Measurements from ENCODE around the gene THADA. TPM values are rescaled to one million over a fixed set of nuclear protein-coding genes. Genes with fewer than 3 reads are reported as not detected.
"Not testable (repeated sequence)": the region's sequence is repeated elsewhere in the genome, so short reads cannot be mapped to it uniquely, and the experiment has no call there.

Gene THADA
- total RNA-seq, 1 donor from 2014 or later, result 51.4 TPM

GRCh38 chr2:43302182-43302960 lies 293.5 kb downstream of the THADA start:
- no peaks in the 10 kb centered on the region for H3K4me1 Mint-ChIP-seq
- H3K4me3 Mint-ChIP-seq, result no peak overlapping the region
- no peak for ATAC-seq (ENCODE audit: low read depth)
- intact Hi-C loops (cut with micrococcal nuclease), result no loop called here
- H3K9me3 Mint-ChIP-seq, result no peaks in the 10 kb centered on the region
- DNase-seq, result no peak
- H3K27me3 Mint-ChIP-seq, result no peaks in the 10 kb centered on the region
- POLR2A ChIA-PET, result no interaction called here
- no peak for TF ChIP-seq CTCF (IDR thresholded peaks at IDR 0.05)
- CTCF ChIA-PET, result no interaction called here
- peaks cover 27% of the 10 kb centered on the region for H3K36me3 Mint-ChIP-seq (ENCODE audit: low read depth)
- H3K27ac Mint-ChIP-seq, result no peak overlapping the region

DNA sequence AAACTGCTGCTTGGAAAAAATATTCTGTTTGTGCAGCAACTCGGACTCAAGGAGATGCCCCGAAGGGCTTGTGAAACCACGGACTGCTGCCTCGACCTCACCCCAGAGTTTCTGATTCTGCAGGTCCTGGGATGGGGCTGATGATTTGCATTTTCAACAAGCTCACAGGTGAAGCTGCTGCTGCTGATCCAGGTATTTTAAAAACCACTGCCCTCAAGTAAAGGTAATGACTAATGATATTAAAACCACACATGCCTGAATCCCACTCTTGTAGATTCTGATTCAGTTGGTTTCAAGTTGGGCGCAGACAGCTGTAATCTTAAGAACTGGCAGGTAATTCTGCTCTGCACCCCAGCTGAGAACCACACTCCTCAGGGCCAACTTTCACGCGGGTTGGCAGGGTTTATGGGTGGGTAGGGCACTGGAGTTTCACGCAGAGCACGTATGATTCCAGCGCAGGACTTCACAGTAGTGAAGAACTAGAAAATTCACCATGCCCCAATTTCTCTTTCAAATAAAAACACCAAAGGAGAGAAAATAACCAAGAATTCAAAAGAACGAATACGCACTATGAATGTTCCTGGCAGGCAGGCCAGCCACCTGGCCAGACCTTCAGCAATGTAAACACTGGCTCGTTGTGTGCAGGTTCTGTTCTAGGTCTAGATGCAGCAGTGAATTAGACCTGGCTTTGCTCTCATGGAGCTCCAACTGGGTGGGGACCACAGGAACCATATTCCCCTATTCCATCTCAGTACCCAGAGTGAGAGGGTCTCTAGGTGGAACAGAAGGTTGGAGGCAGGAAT lies 294.9 kb downstream of the THADA start:
- H3K4me3 Mint-ChIP-seq, result no peak overlapping the region
- ChIA-PET POLR2A (no interaction called here), CTCF (no interaction called here)
- intact Hi-C loops (cut with micrococcal nuclease), result no loop called here
- H3K4me1 Mint-ChIP-seq, result no peaks in the 10 kb centered on the region
- peaks cover 18% of the 10 kb centered on the region for H3K36me3 Mint-ChIP-seq (ENCODE audit: low read depth)
- no peak for DNase-seq
- no peak for TF ChIP-seq CTCF (IDR thresholded peaks at IDR 0.05)
- no peak overlapping the region for H3K27ac Mint-ChIP-seq
- H3K9me3 Mint-ChIP-seq, result no peaks in the 10 kb centered on the region
- no peaks in the 10 kb centered on the region for H3K27me3 Mint-ChIP-seq
- no peak for ATAC-seq (ENCODE audit: low read depth)

GRCh38 chr2:43300222-43300621 lies 295.6 kb downstream of the THADA start:
- ATAC-seq (ENCODE audit: low read depth), result no peak
- intact Hi-C loops (cut with micrococcal nuclease), result no loop called here
- Mint-ChIP-seq H3K36me3 (ENCODE audit: low read depth) (peaks cover 18% of the 10 kb centered on the region), H3K27me3 (no peaks in the 10 kb centered on the region), H3K9me3 (no peaks in the 10 kb centered on the region), H3K27ac (no peak overlapping the region), H3K4me3 (no peak overlapping the region), H3K4me1 (no peaks in the 10 kb centered on the region)
- no peak for TF ChIP-seq CTCF (IDR thresholded peaks at IDR 0.05)
- CTCF ChIA-PET, result no interaction called here
- POLR2A ChIA-PET, result no interaction called here
- DNase-seq, result no peak

DNA sequence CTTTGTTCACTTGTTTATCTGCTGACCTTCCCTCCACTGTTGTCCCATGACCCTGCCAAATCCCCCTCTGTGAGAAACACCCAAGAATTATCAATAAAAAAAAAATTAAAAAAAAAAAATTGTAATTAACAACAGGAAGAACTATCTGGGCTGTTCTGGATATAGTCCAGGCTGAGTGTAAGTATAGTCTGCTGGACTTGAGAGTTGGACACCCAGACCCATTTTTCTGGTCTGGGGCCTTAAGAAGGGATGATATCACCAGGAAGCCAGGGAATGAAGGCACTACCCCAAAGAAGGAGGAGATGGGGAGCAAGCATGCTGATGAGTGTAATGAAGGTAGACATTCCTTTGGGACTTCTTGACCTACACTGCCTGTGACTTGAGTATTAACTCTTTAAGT lies 297.3 kb downstream of the THADA start:
- H3K4me3 Mint-ChIP-seq, result no peak overlapping the region
- H3K27me3 Mint-ChIP-seq, result no peaks in the 10 kb centered on the region
- no peak overlapping the region for H3K27ac Mint-ChIP-seq
- DNase-seq (no peak), ATAC-seq (ENCODE audit: low read depth) (no peak)
- peaks cover 15% of the 10 kb centered on the region for H3K36me3 Mint-ChIP-seq (ENCODE audit: low read depth)
- no peak for TF ChIP-seq CTCF (IDR thresholded peaks at IDR 0.05)
- POLR2A ChIA-PET, result no interaction called here
- no peaks in the 10 kb centered on the region for H3K9me3 Mint-ChIP-seq
- H3K4me1 Mint-ChIP-seq, result peaks cover 14% of the 10 kb centered on the region
- CTCF ChIA-PET, result no interaction called here
- intact Hi-C loops (cut with micrococcal nuclease), result loop anchor here (10.0 kb wide), 1 partner anchor 106 kb away; no protein-coding TSS in a partner anchor

GRCh38 chr2:43297740-43298139 lies 298.1 kb downstream of the THADA start:
- H3K27ac Mint-ChIP-seq; H3K27me3 Mint-ChIP-seq; H3K9me3 Mint-ChIP-seq; H3K4me3 Mint-ChIP-seq; POLR2A ChIA-PET; DNase-seq; ATAC-seq (ENCODE audit: low read depth); CTCF ChIA-PET: not testable (repeated sequence)
- H3K36me3 Mint-ChIP-seq (ENCODE audit: low read depth), result peaks cover 16% of the 10 kb centered on the region
- H3K4me1 Mint-ChIP-seq, result peaks cover 18% of the 10 kb centered on the region
- intact Hi-C loops (cut with micrococcal nuclease), result loop anchor here (10.0 kb wide), 1 partner anchor 107 kb away; no protein-coding TSS in a partner anchor

All from activated B cell treated with CpG ODN at 0.5 μM for 24 hours (primary cell).